PC-3 (cell line): ENCODE measurements around the gene TRIM71. TPM values are rescaled to one million over a fixed set of nuclear protein-coding genes. Genes with fewer than 3 reads are reported as not detected.

Experiments used
- ATAC-seq: fragments of 200-7000 bp; cut with Tn5 transposase; 2 replicates; pipeline ENCODE4 v1.9.1; 2020; ENCODE audit warnings: mild to moderate bottlenecking, moderate library complexity
- BruUV-seq: library from RNA; stranded (reverse); fragments of 400-500 nt; replicated peaks from 2 replicates; lab custom pipeline; 2021; lab: Mats Ljungman, UMichigan
- CTCF ChIA-PET: fragments of 300-600 bp; sonication (Branson Sonifier 250); formaldehyde crosslinking; loops from one replicate; lab custom pipeline; 2022; ENCODE audit warnings: antibody characterized with exemption; lab: Charles Lee
- POLR2A ChIA-PET: fragments of 300-600 bp; sonication (Branson Sonifier 250); formaldehyde crosslinking; loops from one replicate; lab custom pipeline; 2022; ENCODE audit warnings: antibody characterized with exemption; ENCODE audit not compliant: unreplicated experiment; lab: Charles Lee
- DNase-seq: peaks from one replicate; pipeline ENCODE4 v3.0.0-alpha.2; 2015
- H2AFZ ChIP-seq: fragments of 300-600 bp; sonication (generic); 2 replicates; pipeline ENCODE4 v1.6.0; 2016; ENCODE audit warnings: antibody characterized with exemption, low read length
- H3F3A ChIP-seq: fragments of 300-600 bp; sonication (generic); one replicate; pipeline ENCODE4 v1.6.0; 2017; ENCODE audit warnings: antibody characterized with exemption, low read length, control low read depth, mild to moderate bottlenecking; ENCODE audit not compliant: unreplicated experiment
- H3K27ac ChIP-seq: fragments of 300-600 bp; sonication (generic); 2 replicates; pipeline ENCODE4 v1.5.1; 2016; ENCODE audit warnings: mild to moderate bottlenecking, low read length
- H3K27me3 ChIP-seq: fragments of 300-600 bp; sonication (generic); 2 replicates; pipeline ENCODE4 v1.6.1; 2016; ENCODE audit warnings: low read length, mixed read lengths
- H3K36me3 ChIP-seq: fragments of 300-600 bp; sonication (generic); 2 replicates; pipeline ENCODE4 v1.6.1; 2016; ENCODE audit warnings: low read depth, mixed run types, low read length, mixed read lengths
- H3K4me1 ChIP-seq: fragments of 300-600 bp; sonication (generic); 2 replicates; pipeline ENCODE4 v1.5.1; 2016; ENCODE audit warnings: low read length; ENCODE audit not compliant: insufficient read depth
- H3K4me2 ChIP-seq: fragments of 300-600 bp; sonication (generic); 2 replicates; pipeline ENCODE4 v1.6.0; 2016; ENCODE audit warnings: low read length
- H3K4me3 ChIP-seq: fragments of 300-600 bp; sonication (generic); 2 replicates; pipeline ENCODE4 v1.5.1; 2016; ENCODE audit warnings: mild to moderate bottlenecking, low read length, mixed read lengths
- H3K79me2 ChIP-seq: fragments of 300-600 bp; sonication (generic); 2 replicates; pipeline ENCODE4 v1.6.1; 2017; ENCODE audit warnings: low read length, mixed read lengths
- H3K9ac ChIP-seq: fragments of 300-600 bp; sonication (generic); 2 replicates; pipeline ENCODE4 v1.6.0; 2016; ENCODE audit warnings: mild to moderate bottlenecking, low read length
- H3K9me2 ChIP-seq: fragments of 300-600 bp; sonication (generic); replicated peaks from 2 replicates; pipeline ENCODE4 v1.6.1; 2016; ENCODE audit warnings: mixed run types, low read length, mixed read lengths
- H3K9me3 ChIP-seq: fragments of 300-600 bp; sonication (generic); 2 replicates; pipeline ENCODE4 v1.6.1; 2016; ENCODE audit warnings: low read length, mixed read lengths
- H4K20me1 ChIP-seq: fragments of 300-600 bp; sonication (generic); 2 replicates; pipeline ENCODE4 v1.6.1; 2016; ENCODE audit warnings: low read length, mixed read lengths
- CTCF ChIP-seq: fragments of 300-600 bp; sonication (generic); conservative IDR thresholded peaks from 2 replicates; pipeline ENCODE4 v1.5.1; 2017; ENCODE audit warnings: antibody characterized with exemption, low read depth, mild to moderate bottlenecking, low read length
- EZH2 ChIP-seq: fragments of 300-600 bp; sonication (generic); IDR thresholded peaks from one replicate; pipeline ENCODE4 v1.6.1; 2017; ENCODE audit warnings: antibody characterized with exemption, mild to moderate bottlenecking, low read length; ENCODE audit not compliant: unreplicated experiment
- EZH2phosphoT487 ChIP-seq: fragments of 300-600 bp; sonication (generic); IDR thresholded peaks from 2 replicates; pipeline ENCODE4 v1.6.1; 2018; ENCODE audit warnings: mild to moderate bottlenecking, antibody characterized with exemption, low read length, borderline replicate concordance
- intact Hi-C: fragments of 100-400 bp; cut with micrococcal nuclease; formaldehyde crosslinking; loops from 2 replicates; pipeline ENCODE4 v1.9.0; 2023
- total RNA-seq: library from RNA; depleted of rRNA; stranded (reverse); fragments of >200 nt; gene quantifications from 2 replicates; pipeline ENCODE4 v1.2.3, GENCODE V29; 2014

The TRIM71 gene
- total RNA-seq, 1 experiment from 2014 or later: 0.11 TPM

- Histone ChIP-seq H3K4me3 (no peak overlapping the region), H3K27ac (no peak overlapping the region), H3K79me2 (no peaks in the 10 kb centered on the region), H3K27me3 (no peaks in the 10 kb centered on the region), H3K36me3 (no peaks in the 10 kb centered on the region), H3K9me2 (no peaks in the 10 kb centered on the region), H4K20me1 (no peaks in the 10 kb centered on the region), H3K4me1 (peaks cover 27% of the 10 kb centered on the region), H2AFZ (no peak overlapping the region; the same call in 1 of the 2 replicates), H3K9ac (no peak overlapping the region), H3F3A (peaks cover 7% of the 10 kb centered on the region), H3K9me3 (no peaks in the 10 kb centered on the region), H3K4me2 (no peak overlapping the region)
- POLR2A ChIA-PET: no interaction called here
- intact Hi-C loops: no loop called here
- TF ChIP-seq CTCF (no peak), EZH2 (no peak), EZH2phosphoT487 (no peak)
- CTCF ChIA-PET: no interaction called here
- DNase-seq: no peak
- no peak for ATAC-seq
- no TSS peak for BruUV-seq
Measured at GRCh38 chr3:32840086-32840841, 22.5 kb downstream of the TRIM71 start.

DNA sequence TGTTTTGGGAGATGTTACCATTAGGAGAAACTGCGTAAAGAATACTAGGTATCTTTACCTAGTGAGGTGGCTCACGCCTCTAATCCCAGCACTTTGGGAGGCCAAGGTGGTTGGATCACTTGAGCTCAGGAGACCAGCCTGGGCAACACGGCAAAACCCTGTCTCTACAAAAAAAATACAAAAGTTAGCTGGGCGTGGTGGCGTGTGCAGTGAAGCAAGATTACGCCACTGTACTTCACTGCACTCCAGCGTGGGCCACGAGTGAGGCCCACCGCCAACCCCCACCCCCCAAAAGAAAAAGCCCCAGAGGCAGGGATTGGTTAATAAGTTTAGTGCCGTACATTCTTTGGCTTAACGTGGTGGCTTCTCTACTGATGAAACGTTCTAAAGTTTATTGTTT is 23.5 kb downstream of the TRIM71 start:
- Histone ChIP-seq H2AFZ (no peak overlapping the region), H3K4me1 (peaks cover 27% of the 10 kb centered on the region), H3K27me3 (no peaks in the 10 kb centered on the region), H3K9me3 (no peaks in the 10 kb centered on the region), H3F3A (peaks cover 7% of the 10 kb centered on the region), H3K36me3 (no peaks in the 10 kb centered on the region), H4K20me1 (no peaks in the 10 kb centered on the region), H3K27ac (peak overlapping the region; percentile 91), H3K4me2 (no peak overlapping the region), H3K4me3 (no peak overlapping the region), H3K79me2 (no peaks in the 10 kb centered on the region), H3K9me2 (no peaks in the 10 kb centered on the region), H3K9ac (peak overlapping the region; percentile 68)
- ChIA-PET CTCF (interaction anchor here (0.6 kb wide), 1 partner anchor 47 kb away, joined by 4 read pairs; no protein-coding TSS in a partner anchor), POLR2A (no interaction called here)
- TF ChIP-seq EZH2phosphoT487 (no peak), CTCF (no peak), EZH2 (no peak)
- no TSS peak for BruUV-seq
- DNase-seq (no peak), ATAC-seq (no peak)
- intact Hi-C loops: no loop called here
